Measurements from ENCODE around the gene IFRD2. TPM values are rescaled to one million over a fixed set of nuclear protein-coding genes. Genes with fewer than 3 reads are reported as not detected.

Gene IFRD2
- total and polyA plus RNA-seq, 2 experiments from 2014 or later = 41.4 to 71.6 TPM

GRCh38 chr3:50271314-50271936 is 20.8 kb downstream of the IFRD2 start:
- Histone ChIP-seq H3K79me2 (peaks cover 21% of the 10 kb centered on the region), H4K20me1 (ENCODE audit: insufficient read depth, poor library complexity, severe bottlenecking) (no peaks in the 10 kb centered on the region), H3K4me3 (no peak overlapping the region), H3K27ac (peak overlapping the region; percentile 91), H3K4me1 (ENCODE audit: insufficient read depth) (peaks cover 62% of the 10 kb centered on the region), H3K27me3 (peaks cover 10% of the 10 kb centered on the region), H3K9me2 (replicated peaks; ENCODE audit: insufficient read depth) (no peaks in the 10 kb centered on the region), H3K36me3 (replicated peaks; ENCODE audit: insufficient read depth, low read depth) (no peaks in the 10 kb centered on the region), H3K4me2 (peak overlapping the region; percentile 89), H3K9me3 (ENCODE audit: low read depth) (no peaks in the 10 kb centered on the region), H2AFZ (no peak overlapping the region)
- no peak for TF ChIP-seq EZH2phosphoT487 (IDR thresholded peaks at IDR 0.05; ENCODE audit: low read depth, severe bottlenecking, unreplicated experiment)
- no peak for TF ChIP-seq EZH2 (IDR thresholded peaks at IDR 0.05; ENCODE audit: borderline replicate concordance)
- no peak for TF ChIP-seq CTCF (IDR thresholded peaks at IDR 0.05; ENCODE audit: poor library complexity)
- peak; percentile 48 for DNase-seq (ENCODE audit: low spot score)
- 62% methylated on average over 10 of the region's 10 CpGs for WGBS (ENCODE audit: low lambda C conversion rate, missing lambda C conversion rate)

- Histone ChIP-seq H3K9me2 (replicated peaks; ENCODE audit: insufficient read depth) (no peaks in the 10 kb centered on the region), H3K79me2 (peaks cover 21% of the 10 kb centered on the region), H3K4me3 (no peak overlapping the region), H4K20me1 (ENCODE audit: insufficient read depth, poor library complexity, severe bottlenecking) (no peaks in the 10 kb centered on the region), H3K36me3 (replicated peaks; ENCODE audit: insufficient read depth, low read depth) (no peaks in the 10 kb centered on the region), H3K4me1 (ENCODE audit: insufficient read depth) (peaks cover 70% of the 10 kb centered on the region), H3K27me3 (peaks cover 10% of the 10 kb centered on the region), H3K9me3 (ENCODE audit: low read depth) (no peaks in the 10 kb centered on the region), H3K27ac (peak overlapping the region; percentile 91), H2AFZ (no peak overlapping the region), H3K4me2 (peak overlapping the region; percentile 89)
- DNase-seq (ENCODE audit: low spot score) = no peak
- no peak for TF ChIP-seq EZH2 (IDR thresholded peaks at IDR 0.05; ENCODE audit: borderline replicate concordance)
- no peak for TF ChIP-seq EZH2phosphoT487 (IDR thresholded peaks at IDR 0.05; ENCODE audit: low read depth, severe bottlenecking, unreplicated experiment)
- 95% methylated on average over 16 of the region's 19 CpGs for WGBS (ENCODE audit: low lambda C conversion rate, missing lambda C conversion rate)
Observed at GRCh38 chr3:50270422-50271224, 21.6 kb downstream of the IFRD2 start.

- no peaks in the 10 kb centered on the region for H4K20me1 ChIP-seq (ENCODE audit: insufficient read depth, poor library complexity, severe bottlenecking)
- no peak for TF ChIP-seq EZH2 (IDR thresholded peaks at IDR 0.05; ENCODE audit: borderline replicate concordance)
- no peaks in the 10 kb centered on the region for H3K9me3 ChIP-seq (ENCODE audit: low read depth)
- H3K4me3 ChIP-seq = no peak overlapping the region
- no peak overlapping the region for H2AFZ ChIP-seq
- H3K27ac ChIP-seq = peak overlapping the region; percentile 91
- H3K4me2 ChIP-seq = peak overlapping the region; percentile 89
- DNase-seq (ENCODE audit: low spot score) = peak; percentile 51
- H3K36me3 ChIP-seq (replicated peaks; ENCODE audit: insufficient read depth, low read depth) = no peaks in the 10 kb centered on the region
- H3K4me1 ChIP-seq (ENCODE audit: insufficient read depth) = peaks cover 76% of the 10 kb centered on the region
- peaks cover 21% of the 10 kb centered on the region for H3K79me2 ChIP-seq
- 91% methylated on average over 8 of the region's 8 CpGs for WGBS (ENCODE audit: low lambda C conversion rate, missing lambda C conversion rate)
- H3K9me2 ChIP-seq (replicated peaks; ENCODE audit: insufficient read depth) = no peaks in the 10 kb centered on the region
- H3K27me3 ChIP-seq = peaks cover 7% of the 10 kb centered on the region
Observed at GRCh38 chr3:50269977-50270413, 22.2 kb downstream of the IFRD2 start.

- no peaks in the 10 kb centered on the region for H3K9me2 ChIP-seq (replicated peaks; ENCODE audit: insufficient read depth)
- H3K4me3 ChIP-seq = no peak overlapping the region
- H3K36me3 ChIP-seq (replicated peaks; ENCODE audit: insufficient read depth, low read depth) = no peaks in the 10 kb centered on the region
- no peak overlapping the region for H2AFZ ChIP-seq
- H3K4me2 ChIP-seq = peak overlapping the region; percentile 89
- DNase-seq (ENCODE audit: low spot score) = no peak
- 52% methylated on average over 4 of the region's 4 CpGs for WGBS (ENCODE audit: low lambda C conversion rate, missing lambda C conversion rate)
- H3K27me3 ChIP-seq = peaks cover 2% of the 10 kb centered on the region
- peaks cover 78% of the 10 kb centered on the region for H3K4me1 ChIP-seq (ENCODE audit: insufficient read depth)
- TF ChIP-seq CTCF (IDR thresholded peaks at IDR 0.05; ENCODE audit: poor library complexity) = no peak
- no peak for TF ChIP-seq EZH2phosphoT487 (IDR thresholded peaks at IDR 0.05; ENCODE audit: low read depth, severe bottlenecking, unreplicated experiment)
- TF ChIP-seq EZH2 (IDR thresholded peaks at IDR 0.05; ENCODE audit: borderline replicate concordance) = no peak
- H3K79me2 ChIP-seq = peaks cover 21% of the 10 kb centered on the region
- H3K9me3 ChIP-seq (ENCODE audit: low read depth) = no peaks in the 10 kb centered on the region
- no peaks in the 10 kb centered on the region for H4K20me1 ChIP-seq (ENCODE audit: insufficient read depth, poor library complexity, severe bottlenecking)
- peak overlapping the region; percentile 91 for H3K27ac ChIP-seq
Observed at GRCh38 chr3:50269460-50269859, 22.8 kb downstream of the IFRD2 start.
